HepG2 (cell line): ENCODE results near the gene FAM161A. TPM values are rescaled to one million over a fixed set of nuclear protein-coding genes. Genes with fewer than 3 reads are reported as not detected.
A peak's percentile ranks its signal among the peaks of the same experiment; 100 is the strongest.

ENCODE experiments used
- ATAC-seq: fragments of 200-7000 bp; cut with Tn5 transposase; 3 replicates; pipeline ENCODE4 v1.9.1; 2020; ENCODE audit warnings: mild to moderate bottlenecking, moderate library complexity
- Bru-seq: library from RNA; stranded (reverse); fragments of 400-500 nt; gene quantifications from one replicate; lab custom pipeline; 2021; lab: Mats Ljungman, UMichigan
- BruChase-seq, 2 experiments: library from RNA; stranded (reverse); fragments of 400-500 nt; gene quantifications; one replicate each; lab custom pipeline; 2021; lab: Mats Ljungman, UMichigan
- BruUV-seq: library from RNA; stranded (reverse); fragments of 400-500 nt; replicated peaks from 2 replicates; lab custom pipeline; 2021; lab: Mats Ljungman, UMichigan
- CTCF ChIA-PET: fragments of 300-600 bp; formaldehyde crosslinking; extraction: SDS; loops from one replicate; lab custom pipeline; 2021; ENCODE audit warnings: low total read pairs, inconsistent platforms, low intra/inter-chr PET ratio; lab: Yijun Ruan, JAX
- POLR2A ChIA-PET: fragments of 350-600 bp; sonication (Branson Sonifier 250); formaldehyde crosslinking; loops from one replicate; lab custom pipeline; 2020; ENCODE audit warnings: antibody characterized with exemption, inconsistent platforms; lab: Yijun Ruan, JAX
- DNase-seq: peaks from one replicate; pipeline ENCODE4 v3.0.0-alpha.2; 2015; ENCODE audit warnings: low spot score
- FAIRE-seq: peaks from 3 replicates; lab custom pipeline; 2011; peaks lifted over from hg19 to GRCh38; lab: Jason Lieb, UNC
- H2AFZ ChIP-seq: one replicate; pipeline ENCODE4 v1.6.1; 2011; ENCODE audit warnings: low read length, inconsistent platforms
- H3K27ac ChIP-seq: fragments of 300-600 bp; 3 replicates; pipeline ENCODE4 v1.8.0; 2011; ENCODE audit warnings: mixed run types, mild to moderate bottlenecking, mixed read lengths, low read length, inconsistent platforms; ENCODE audit not compliant: insufficient read depth; ENCODE audit errors: extremely low read length
- H3K27me3 ChIP-seq, 2 experiments: fragments of 200-600 bp in 1 of 2; 2 replicates in 1 of 2; 3 replicates in 1 of 2; pipeline versions ENCODE4 v1.6.0 to v1.8.0; 2011; ENCODE audit warnings: low read length in 2 of 2, mild to moderate bottlenecking in 2 of 2, moderate library complexity in 2 of 2, inconsistent platforms in 1 of 2; ENCODE audit not compliant: insufficient read depth in 2 of 2, control insufficient read depth in 1 of 2
- H3K36me3 ChIP-seq, 2 experiments: fragments of 200-600 bp in 1 of 2; replicated peaks in 1 of 2; 2 replicates in 1 of 2; 3 replicates in 1 of 2; pipeline versions ENCODE4 v1.5.1 to v1.8.0; 2011; ENCODE audit warnings: low read length in 2 of 2, inconsistent platforms in 1 of 2; ENCODE audit not compliant: insufficient read depth in 2 of 2, control insufficient read depth in 1 of 2
- H3K4me1 ChIP-seq: 2 replicates; pipeline ENCODE4 v1.5.1; 2012; ENCODE audit warnings: low read length, inconsistent platforms; ENCODE audit not compliant: insufficient read depth
- H3K4me2 ChIP-seq: 2 replicates; pipeline ENCODE4 v1.6.0; 2011; ENCODE audit warnings: low read depth, low read length, inconsistent platforms
- H3K4me3 ChIP-seq, 3 experiments: fragments of 200-600 bp in 1 of 3; sonication (generic), shearing (Covaris generic) in 1 of 3; replicated peaks in 1 of 3; 2 replicates each; pipeline ENCODE4 v1.5.1; 2011 to 2016; ENCODE audit warnings: low read length in 3 of 3, inconsistent platforms in 2 of 3, low read depth in 2 of 3, mild to moderate bottlenecking in 2 of 3, control low read depth in 1 of 3, mixed read lengths in 1 of 3; ENCODE audit not compliant: insufficient read depth in 1 of 3
- H3K79me2 ChIP-seq: one replicate; pipeline ENCODE4 v1.6.1; 2011; ENCODE audit warnings: low read length, inconsistent platforms; ENCODE audit not compliant: insufficient read depth
- H3K9ac ChIP-seq: 2 replicates; pipeline ENCODE4 v1.6.0; 2011; ENCODE audit warnings: mild to moderate bottlenecking, low read depth, low read length, inconsistent platforms; ENCODE audit not compliant: insufficient read depth
- H3K9me3 ChIP-seq: 2 replicates; pipeline ENCODE4 v1.5.1; 2012; ENCODE audit warnings: mild to moderate bottlenecking, low read length
- H4K20me1 ChIP-seq: 2 replicates; pipeline ENCODE4 v1.6.0; 2011; ENCODE audit warnings: inconsistent platforms, mild to moderate bottlenecking, low read length, moderate library complexity; ENCODE audit not compliant: insufficient read depth
- ARNT ChIP-seq: fragments of 450-650 bp; IDR thresholded peaks from 2 replicates; pipeline ENCODE4 v1.6.1; 2017
- DBP ChIP-seq: sonication (generic); formaldehyde crosslinking; IDR thresholded peaks from 2 replicates; pipeline ENCODE4 v1.4.0; 2020; ENCODE audit warnings: missing genetic modification reagents; ENCODE audit errors: not compliant biosample characterization
- HIVEP1 ChIP-seq: sonication (generic); formaldehyde crosslinking; IDR thresholded peaks from 2 replicates; pipeline ENCODE4 v1.4.0; 2020; ENCODE audit warnings: mild to moderate bottlenecking, missing genetic modification reagents
- HOMEZ ChIP-seq: IDR thresholded peaks from 2 replicates; pipeline ENCODE4 v1.6.1; 2016; ENCODE audit warnings: low read depth
- KDM1A ChIP-seq: IDR thresholded peaks from 2 replicates; pipeline ENCODE4 v1.6.1; 2016; ENCODE audit warnings: missing compliant biosample characterization
- KLF16 ChIP-seq, 2 experiments: sonication (generic) in 1 of 2; formaldehyde crosslinking in 1 of 2; IDR thresholded peaks; 2 replicates each; pipeline versions ENCODE4 v1.6.1 to v1.8.0; 2016 to 2023; ENCODE audit warnings: missing genetic modification reagents in 2 of 2, missing compliant biosample characterization in 1 of 2
- NRL ChIP-seq: sonication (generic); formaldehyde crosslinking; IDR thresholded peaks from 2 replicates; pipeline ENCODE4 v1.5.0; 2020; ENCODE audit warnings: missing genetic modification reagents, mild to moderate bottlenecking, moderate library complexity, borderline replicate concordance
- RAD51 ChIP-seq: fragments of 450-650 bp; IDR thresholded peaks from 2 replicates; pipeline ENCODE4 v1.6.1; 2016; ENCODE audit warnings: borderline replicate concordance
- RNF2 ChIP-seq: fragments of 450-650 bp; conservative IDR thresholded peaks from 2 replicates; pipeline ENCODE4 v1.6.1; 2016; ENCODE audit warnings: low read depth
- RXRA ChIP-seq: sonication (generic); formaldehyde crosslinking; IDR thresholded peaks from 2 replicates; pipeline ENCODE4 v1.5.1; 2020; ENCODE audit warnings: missing genetic modification reagents
- SP1 ChIP-seq, 2 experiments: fragments of 450-650 bp in 1 of 2; sonication (generic) in 1 of 2; formaldehyde crosslinking in 1 of 2; IDR thresholded peaks; 2 replicates each; pipeline versions ENCODE4 v1.4.0 to v1.6.1; 2016 to 2020; ENCODE audit warnings: missing genetic modification reagents in 1 of 2
- TERF1 ChIP-seq: sonication (generic); formaldehyde crosslinking; IDR thresholded peaks from 2 replicates; pipeline ENCODE4 v1.8.0; 2022; ENCODE audit warnings: mild to moderate bottlenecking, missing genetic modification reagents, moderate library complexity
- ZBTB20 ChIP-seq: sonication (generic); formaldehyde crosslinking; IDR thresholded peaks from 2 replicates; pipeline ENCODE4 v1.8.1; 2023; ENCODE audit warnings: missing genetic modification reagents, low read depth, mild to moderate bottlenecking, borderline replicate concordance
- ZNF547 ChIP-seq: sonication (generic); formaldehyde crosslinking; IDR thresholded peaks from 2 replicates; pipeline ENCODE4 v1.5.1; 2020; ENCODE audit warnings: mild to moderate bottlenecking, missing genetic modification reagents
- WGBS: methylation state at CpG from one replicate; pipeline ENCODE4 v1.1.6; 2017; ENCODE audit warnings: low lambda C conversion rate; 5-methylcytosine and 5-hydroxymethylcytosine counted together
- in situ Hi-C: cut with HindIII; loops from 2 replicates; pipeline ENCODE4 v1.10.0; 2017; ENCODE audit warnings: low pct_unique_long_range_greater_than_20kb; ENCODE audit not compliant: extremely low pct_ligation_motif_present
- intact Hi-C: fragments of 100-400 bp; cut with micrococcal nuclease; formaldehyde crosslinking; loops from one replicate; pipeline ENCODE4 v1.10.0; 2022; ENCODE audit not compliant: unreplicated experiment
- long read RNA-seq, 2 experiments: library from RNA in 1 of 2; library from polyadenylated mRNA in 1 of 2; stranded (forward) in 1 of 2; unstranded in 1 of 2; transcript quantifications; one replicate each; pipeline ENCODE4 v2.0.0, GENCODE V29; 2019 to 2022
- polyA minus RNA-seq, 3 experiments: library from RNA; depleted of rRNA, polyadenylated mRNA; stranded (reverse); fragments of >200 nt; gene quantifications; 2 replicates each; pipeline ENCODE4 v1.2.3, GENCODE V29; 2011; ENCODE audit warnings: low replicate concordance in 1 of 3
- polyA plus RNA-seq, 8 experiments: library from polyadenylated mRNA; depleted of rRNA in 3 of 8; stranded (reverse) in 7 of 8; unstranded in 1 of 8; fragments of >200 nt; fragmentation: Illumina TruSeq in 4 of 8; extraction: Trizol in 4 of 8; gene quantifications; 2 replicates each; pipeline versions ENCODE4 v1.2.1 to v1.2.3, GENCODE V29; 2011 to 2016; ENCODE audit warnings: low read depth in 4 of 8, missing spikeins in 1 of 8, mixed read lengths in 1 of 8; ENCODE audit not compliant: insufficient read depth in 1 of 8
- total RNA-seq, 5 experiments: library from RNA; depleted of rRNA; stranded (reverse); fragments of >200 nt; fragmentation: Illumina TruSeq; extraction: Trizol; gene quantifications; 2 replicates each; pipeline ENCODE4 v1.2.3, GENCODE V29; 2016; ENCODE audit warnings: low read depth in 1 of 5

FAM161A gene
- total RNA-seq (2016; rRNA removed; fragmentation: Illumina TruSeq; extraction: Trizol) (3.4 and 5.0 TPM in 2 replicates), polyA plus RNA-seq (2011; rRNA removed) (1.8 and 2.7 TPM in 2 replicates), polyA minus RNA-seq (2011; rRNA and poly(A)+ RNA removed; ENCODE audit: low replicate concordance) (0.64 and 1.3 TPM in 2 replicates), Bru-seq, nascent RNA (percentile 43 among the genes with signal in this experiment), BruChase-seq, experiment 1, labeled RNA remaining after a 6-hour chase (percentile 56 among the genes with signal in this experiment), BruChase-seq, experiment 2, labeled RNA remaining after a 2-hour chase (percentile 54 among the genes with signal in this experiment)
- total RNA-seq (2016; cell fraction: cytosol; rRNA removed; fragmentation: Illumina TruSeq; extraction: Trizol; ENCODE audit: low read depth): 0.81 and 1.1 TPM in 2 replicates
- 3.5 and 5.4 TPM in 2 replicates for total RNA-seq (2016; cell fraction: insoluble cytoplasmic fraction; rRNA removed; fragmentation: Illumina TruSeq; extraction: Trizol)
- 2.5 and 2.7 TPM in 2 replicates for total RNA-seq (2016; cell fraction: membrane; rRNA removed; fragmentation: Illumina TruSeq; extraction: Trizol)
- total RNA-seq (2016; cell fraction: nucleus; rRNA removed; fragmentation: Illumina TruSeq; extraction: Trizol): 5.8 and 7.4 TPM in 2 replicates
- 0.50 and 0.65 TPM in 2 replicates for polyA plus RNA-seq (2011; cell fraction: cytosol; rRNA removed)
- 2.8 and 3.2 TPM in 2 replicates for polyA plus RNA-seq (2011; cell fraction: nucleus; rRNA removed)
- polyA plus RNA-seq (2012): 2.5 and 3.3 TPM in 2 replicates
- 0.29 and 0.33 TPM in 2 replicates for polyA plus RNA-seq (2016; cell fraction: cytosol; fragmentation: Illumina TruSeq; extraction: Trizol; ENCODE audit: low read depth)
- polyA plus RNA-seq (2016; cell fraction: insoluble cytoplasmic fraction; fragmentation: Illumina TruSeq; extraction: Trizol; ENCODE audit: low read depth): 6.6 and 9.6 TPM in 2 replicates
- 1.2 TPM in 2 replicates for polyA plus RNA-seq (2016; cell fraction: membrane; fragmentation: Illumina TruSeq; extraction: Trizol; ENCODE audit: low read depth)
- polyA plus RNA-seq (2016; cell fraction: nucleus; fragmentation: Illumina TruSeq; extraction: Trizol; ENCODE audit: insufficient read depth, low read depth): 19.9 and 20.4 TPM in 2 replicates
- polyA minus RNA-seq (2011; cell fraction: cytosol; rRNA and poly(A)+ RNA removed): 0.70 and 0.89 TPM in 2 replicates
- 5.8 TPM in 2 replicates for polyA minus RNA-seq (2011; cell fraction: nucleus; rRNA and poly(A)+ RNA removed)
- long read RNA-seq, experiment 1, partial matches to known transcripts: 3 of 3 reads
- long read RNA-seq, experiment 1, other reads (novel, unspliced or antisense): 0 of 3 reads
- long read RNA-seq, experiment 2, partial matches to known transcripts: 0 of 3 reads
- long read RNA-seq, experiment 2, other reads (novel, unspliced or antisense): 2 of 3 reads

GRCh38 chr2:61853847-61854563, at the start of gene FAM161A:
TSS of gene FAM161A (minus strand) at chr2:61854060. CDS start at chr2:61854041, 19 bp downstream.
- CTCF ChIA-PET: interaction anchor here (1.1 kb wide), 1 partner anchor 19 kb away, joined by 3 read pairs; no protein-coding TSS in a partner anchor
- in situ Hi-C loops: no loop called here
- TF ChIP-seq TERF1 (CRISPR knock-in tag): no peak
- TF ChIP-seq RXRA (CRISPR knock-in tag): peak; percentile 83
- TF ChIP-seq ZBTB20 (CRISPR knock-in tag): peak; percentile 45; the same call in 1 of the 2 replicates
- no peak for TF ChIP-seq KDM1A (CRISPR knock-in tag)
- TF ChIP-seq HIVEP1 (CRISPR knock-in tag): peak; percentile 88
- peak; percentile 12; the same call in 1 of the 2 replicates for TF ChIP-seq HOMEZ (CRISPR knock-in tag)
- TF ChIP-seq RAD51: no peak
- no peak for TF ChIP-seq SP1 (IDR thresholded peaks at IDR 0.05)
- TF ChIP-seq SP1 (CRISPR knock-in tag; IDR thresholded peaks at IDR 0.05): peak; percentile 70
- TF ChIP-seq RNF2: 0 out of 2 replicates have a peak, but pooled peaks have one; percentile 69
- no peak for TF ChIP-seq ARNT
- TF ChIP-seq KLF16 (CRISPR knock-in tag; IDR thresholded peaks at IDR 0.05): peak in 1 of 2 experiments; percentile 79; a peak in 2 of 4 replicates
- TF ChIP-seq DBP (CRISPR knock-in tag): peak; percentile 21
- TF ChIP-seq ZNF547 (CRISPR knock-in tag): peak; percentile 74; the same call in 1 of the 2 replicates
- peak; percentile 92 for TF ChIP-seq NRL

More at GRCh38 chr2:61853847-61854563, at the start of gene FAM161A:
- intact Hi-C loops: loop anchor here (2.0 kb wide), 1 partner anchor 35 kb away; the partner anchor contains the start of gene CCT4
- H3K79me2 ChIP-seq: no peaks in the 10 kb centered on the region
- peaks cover 19% of the 10 kb centered on the region for H3K4me1 ChIP-seq
- H3K4me3 ChIP-seq: peak within 1 kb of the TSS; percentile 61 to 93 (median 82)
- peak within 1 kb of the TSS; percentile 68 for H3K9ac ChIP-seq
- H2AFZ ChIP-seq: peak within 1 kb of the TSS; percentile 98
- no peaks in the 10 kb centered on the region for H3K36me3 ChIP-seq
- BruUV-seq: no TSS peak
- H4K20me1 ChIP-seq: no peaks in the 10 kb centered on the region
- no peak for FAIRE-seq
- POLR2A ChIA-PET: interaction anchor here (1.0 to 2.6 kb wide), 11 partner anchors 9 to 378 kb away, joined by 3 to 17 read pairs (median 6); partner anchors contain the start of genes COMMD1 and XPO1
- H3K4me2 ChIP-seq: peak within 1 kb of the TSS; percentile 99
- peak within 1 kb of the TSS; percentile 87 for H3K27ac ChIP-seq
- H3K9me3 ChIP-seq: no peaks in the 10 kb centered on the region
- DNase-seq: peak; percentile 84
- under 1% methylated on average over 32 of the region's 50 CpGs for WGBS
- H3K27me3 ChIP-seq: no peaks in the 10 kb centered on the region; a peak in 1 of 5 replicates
- ATAC-seq: peak; percentile 87
